ENCODE measurements around the gene MDFI. TPM values are rescaled to one million over a fixed set of nuclear protein-coding genes. Genes with fewer than 3 reads are reported as not detected.

The MDFI gene
- total RNA-seq, 4 donors from 2014 or later = 14.4 to 80.0 (median 23.4) TPM

GRCh38 chr6:41695825-41696224 lies 57.6 kb downstream of the MDFI start:
- H3K36me3 ChIP-seq = no peaks in the 10 kb centered on the region
- no peaks in the 10 kb centered on the region for H3K4me1 ChIP-seq

GRCh38 chr6:41696788-41697187 lies 58.5 kb downstream of the MDFI start:
- H3K9me3 ChIP-seq = no peaks in the 10 kb centered on the region
- no peak overlapping the region for H3K27ac ChIP-seq
- H3K4me3 ChIP-seq = no peak overlapping the region
- intact Hi-C loops (cut with DNase I; ENCODE audit: low total_unique reads) = no loop called here
- no peaks in the 10 kb centered on the region for H3K36me3 ChIP-seq
- no peak for DNase-seq
- no peak for TF ChIP-seq POLR2A (IDR thresholded peaks at IDR 0.05)
- TF ChIP-seq CTCF (IDR thresholded peaks at IDR 0.05) = no peak
- no peaks in the 10 kb centered on the region for H3K4me1 ChIP-seq
- no peaks in the 10 kb centered on the region for H3K27me3 ChIP-seq

More at GRCh38 chr6:41695825-41696224, 57.6 kb downstream of the MDFI start:
- TF ChIP-seq CTCF (IDR thresholded peaks at IDR 0.05) = no peak
- TF ChIP-seq POLR2A (IDR thresholded peaks at IDR 0.05) = no peak
- intact Hi-C loops (cut with DNase I; ENCODE audit: low total_unique reads) = no loop called here
- DNase-seq = no peak
- Histone ChIP-seq H3K27ac (no peak overlapping the region), H3K9me3 (no peaks in the 10 kb centered on the region), H3K4me3 (no peak overlapping the region), H3K27me3 (no peaks in the 10 kb centered on the region)

- H3K36me3 ChIP-seq = no peaks in the 10 kb centered on the region
- TF ChIP-seq CTCF (IDR thresholded peaks at IDR 0.05) = no peak
- no peak for TF ChIP-seq POLR2A (IDR thresholded peaks at IDR 0.05)
- no peak overlapping the region for H3K4me3 ChIP-seq
- H3K27ac ChIP-seq = peak overlapping the region; percentile 14 to 22
- no peaks in the 10 kb centered on the region for H3K27me3 ChIP-seq
- H3K9me3 ChIP-seq = no peaks in the 10 kb centered on the region
- DNase-seq = no peak
- intact Hi-C loops (cut with DNase I; ENCODE audit: low total_unique reads) = no loop called here
- H3K4me1 ChIP-seq = no peaks in the 10 kb centered on the region
These were observed 59.9 kb downstream of the MDFI start for GRCh38 chr6:41697861-41698781.

DNA sequence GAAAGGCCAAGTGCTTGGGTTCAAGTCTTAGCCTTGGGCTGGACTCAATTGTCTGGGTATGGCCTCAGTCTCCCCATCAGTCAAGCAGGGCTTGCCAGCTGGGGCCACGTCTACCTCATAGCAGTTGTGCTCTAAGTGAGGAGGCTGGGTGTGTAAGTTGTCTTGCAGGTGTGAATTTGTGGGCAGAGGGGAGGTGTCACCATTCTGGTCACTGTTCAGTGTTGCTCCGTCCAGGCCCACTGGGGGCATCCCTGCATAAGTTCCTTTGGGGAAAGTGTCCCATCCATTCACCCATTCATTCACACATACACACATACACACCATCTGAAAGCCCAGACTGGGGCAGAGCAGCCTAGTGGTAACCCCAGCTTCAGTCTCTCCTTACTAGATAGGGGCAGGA lies 60.8 kb downstream of the MDFI start:
- H3K9me3 ChIP-seq = no peaks in the 10 kb centered on the region
- no peaks in the 10 kb centered on the region for H3K36me3 ChIP-seq
- H3K27me3 ChIP-seq = no peaks in the 10 kb centered on the region
- intact Hi-C loops (cut with DNase I; ENCODE audit: low total_unique reads) = no loop called here
- DNase-seq = no peak
- TF ChIP-seq CTCF (IDR thresholded peaks at IDR 0.05) (no peak), POLR2A (IDR thresholded peaks at IDR 0.05) (no peak)
- H3K4me1 ChIP-seq = no peaks in the 10 kb centered on the region
- H3K27ac ChIP-seq = peak overlapping the region in 1 of 2 donors; percentile 22
- no peak overlapping the region for H3K4me3 ChIP-seq

All from uterus (tissue), 4 donors.